Breast epithelium (tissue), 4 donors: ENCODE measurements around the gene HECTD4. TPM values are rescaled to one million over a fixed set of nuclear protein-coding genes. Genes with fewer than 3 reads are reported as not detected.

Experiments used
- DNase-seq, 2 donors: peaks; one replicate each; pipeline ENCODE4 v3.0.0-alpha.2; 2019; ENCODE audit warnings: low spot score in 2 of 2
- H3K27ac ChIP-seq, 2 donors: fragments of 200-600 bp; sonication (generic) in 1 of 2; one replicate each; pipeline ENCODE4 v1.5.1; 2016 to 2019; ENCODE audit warnings: mild to moderate bottlenecking in 1 of 2
- H3K27me3 ChIP-seq, 2 donors: fragments of 200-600 bp; sonication (generic) in 1 of 2; one replicate each; pipeline versions ENCODE4 v1.5.1 to v1.6.0; 2017 to 2019; ENCODE audit warnings: control low read depth in 1 of 2, mild to moderate bottlenecking in 1 of 2
- H3K36me3 ChIP-seq: fragments of 200-600 bp; one replicate; pipeline ENCODE4 v1.5.1; 2019
- H3K4me1 ChIP-seq, 2 donors: fragments of 200-600 bp; sonication (generic); one replicate each; pipeline ENCODE4 v1.5.1; 2016 to 2019; ENCODE audit warnings: control low read depth in 1 of 2
- H3K4me3 ChIP-seq, 3 donors: fragments of 200-600 bp; sonication (generic); 1 replicate in 2 of 3; 2 replicates in 1 of 3; pipeline ENCODE4 v1.5.1; 2016 to 2019; ENCODE audit warnings: mild to moderate bottlenecking in 3 of 3, moderate library complexity in 2 of 3
- H3K9me3 ChIP-seq, 2 donors: fragments of 200-600 bp; sonication (generic) in 1 of 2; one replicate each; pipeline ENCODE4 v1.5.1; 2016 to 2019; ENCODE audit warnings: control low read depth in 1 of 2
- CTCF ChIP-seq, 3 donors: fragments of 450-650 bp; IDR thresholded peaks; one replicate each; pipeline ENCODE4 v1.5.1; 2016 to 2017; ENCODE audit warnings: antibody characterized with exemption in 3 of 3, mild to moderate bottlenecking in 3 of 3, moderate library complexity in 3 of 3
- POLR2A ChIP-seq: fragments of 450-650 bp; IDR thresholded peaks from one replicate; pipeline ENCODE4 v1.6.1; 2016; ENCODE audit warnings: antibody characterized with exemption, mild to moderate bottlenecking, moderate library complexity
- POLR2AphosphoS5 ChIP-seq, 3 donors: sonication (generic); formaldehyde crosslinking; IDR thresholded peaks; one replicate each; pipeline ENCODE4 v1.6.1; 2017; ENCODE audit warnings: antibody characterized with exemption in 3 of 3
- intact Hi-C: fragments of 100-400 bp; cut with DNase I; formaldehyde crosslinking; loops from one replicate; pipeline ENCODE4 v1.15.1; 2023; ENCODE audit warnings: low total_unique reads
- total RNA-seq, 3 donors: library from RNA; depleted of rRNA; stranded (reverse); fragments of >200 nt; gene quantifications; one replicate each; pipeline ENCODE4 v1.1.0, GENCODE V29; 2016

HECTD4 gene
- total RNA-seq, 3 donors from 2014 or later = 37.6 to 57.4 (median 49.5) TPM

GRCh38 chr12:112236786-112237185 is 145.4 kb downstream of the HECTD4 start:
- TF ChIP-seq POLR2AphosphoS5 (IDR thresholded peaks at IDR 0.05) = no peak
- TF ChIP-seq CTCF (IDR thresholded peaks at IDR 0.05) = no peak
- no peak for TF ChIP-seq POLR2A
- Histone ChIP-seq H3K27ac (no peak overlapping the region), H3K36me3 (peaks cover 4% of the 10 kb centered on the region), H3K27me3 (no peaks in the 10 kb centered on the region), H3K4me3 (no peak overlapping the region), H3K4me1 (no peaks in the 10 kb centered on the region), H3K9me3 (no peaks in the 10 kb centered on the region)
- no peak for DNase-seq
- intact Hi-C loops = no loop called here

GRCh38 chr12:112236386-112236785 is 145.8 kb downstream of the HECTD4 start:
- intact Hi-C loops = no loop called here
- H3K4me3 ChIP-seq = no peak overlapping the region
- TF ChIP-seq CTCF (IDR thresholded peaks at IDR 0.05) (no peak), POLR2A (no peak), POLR2AphosphoS5 (IDR thresholded peaks at IDR 0.05) (no peak)
- no peaks in the 10 kb centered on the region for H3K4me1 ChIP-seq
- no peaks in the 10 kb centered on the region for H3K9me3 ChIP-seq
- DNase-seq = no peak
- H3K27ac ChIP-seq = no peak overlapping the region
- H3K36me3 ChIP-seq = peaks cover 8% of the 10 kb centered on the region
- no peaks in the 10 kb centered on the region for H3K27me3 ChIP-seq

GRCh38 chr12:112234303-112234702 is 147.9 kb downstream of the HECTD4 start:
- Histone ChIP-seq H3K4me1 (no peaks in the 10 kb centered on the region), H3K9me3 (no peaks in the 10 kb centered on the region), H3K36me3 (peaks cover 12% of the 10 kb centered on the region), H3K27me3 (no peaks in the 10 kb centered on the region), H3K4me3 (no peak overlapping the region), H3K27ac (no peak overlapping the region)
- DNase-seq = no peak
- intact Hi-C loops = no loop called here
- TF ChIP-seq CTCF (IDR thresholded peaks at IDR 0.05) (no peak), POLR2A (no peak), POLR2AphosphoS5 (IDR thresholded peaks at IDR 0.05) (no peak)

GRCh38 chr12:112233242-112233641 is 149.0 kb downstream of the HECTD4 start:
- H3K36me3 ChIP-seq = peaks cover 9% of the 10 kb centered on the region
- no peaks in the 10 kb centered on the region for H3K4me1 ChIP-seq
- H3K27me3 ChIP-seq = no peaks in the 10 kb centered on the region
- H3K27ac ChIP-seq = no peak overlapping the region
- no peak for DNase-seq
- TF ChIP-seq CTCF (IDR thresholded peaks at IDR 0.05) (no peak), POLR2AphosphoS5 (IDR thresholded peaks at IDR 0.05) (no peak), POLR2A (no peak)
- intact Hi-C loops = no loop called here
- H3K4me3 ChIP-seq = no peak overlapping the region
- no peaks in the 10 kb centered on the region for H3K9me3 ChIP-seq

GRCh38 chr12:112230136-112230535 is 152.1 kb downstream of the HECTD4 start:
- intact Hi-C loops = no loop called here

More at GRCh38 chr12:112230136-112230535, 152.1 kb downstream of the HECTD4 start:
- DNase-seq = no peak
- no peaks in the 10 kb centered on the region for H3K9me3 ChIP-seq
- H3K27ac ChIP-seq = no peak overlapping the region
- H3K4me3 ChIP-seq = no peak overlapping the region
- TF ChIP-seq CTCF (IDR thresholded peaks at IDR 0.05) = no peak
- TF ChIP-seq POLR2AphosphoS5 (IDR thresholded peaks at IDR 0.05) = no peak
- TF ChIP-seq POLR2A = no peak
- H3K4me1 ChIP-seq = no peaks in the 10 kb centered on the region
- peaks cover 17% of the 10 kb centered on the region for H3K36me3 ChIP-seq
- no peaks in the 10 kb centered on the region for H3K27me3 ChIP-seq
